ENCODE results near the gene MEGF6.

DNA sequence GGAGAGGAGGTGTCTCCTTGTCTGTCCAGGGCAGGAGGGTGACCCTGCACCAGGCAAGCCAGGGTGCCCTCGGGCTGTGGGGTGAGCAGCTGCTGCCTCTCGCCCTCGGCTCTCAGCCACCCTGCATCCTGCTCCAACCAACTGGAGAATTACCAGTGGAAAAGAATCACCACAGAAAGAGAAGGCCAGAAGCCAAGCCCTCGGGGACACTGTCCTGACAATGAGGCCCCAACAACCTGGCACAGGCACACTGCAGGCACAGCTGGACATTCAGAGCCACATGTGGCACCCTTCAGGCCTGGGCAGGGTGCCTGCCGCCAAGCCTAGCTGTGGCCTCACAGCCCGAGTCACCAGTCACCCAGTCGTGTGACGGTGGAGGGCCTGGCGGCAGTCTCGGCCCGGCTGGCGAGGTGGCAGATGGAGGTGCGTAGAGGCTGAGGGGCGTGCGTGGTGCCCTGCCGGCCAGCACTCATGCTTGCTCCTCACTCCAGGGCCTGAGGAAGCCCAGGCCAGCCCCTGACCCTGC, 12.0 kb downstream of the MEGF6 start:
- TF ChIP-seq CTCF (IDR thresholded peaks at IDR 0.05; ENCODE audit: poor library complexity) (no peak), EZH2 (IDR thresholded peaks at IDR 0.05; ENCODE audit: borderline replicate concordance) (no peak)

All from hepatocyte (in vitro differentiated cells).